Endothelial cell (in vitro differentiated cells): ENCODE measurements around the gene LRWD1. TPM values are rescaled to one million over a fixed set of nuclear protein-coding genes. Genes with fewer than 3 reads are reported as not detected.

ENCODE experiments used
- DNase-seq: peaks from one replicate; pipeline ENCODE4 v3.0.0; 2021; ENCODE audit warnings: low spot score
- H3K27ac Mint-ChIP-seq: one replicate; pipeline ENCODE4 v1.8.0; 2021; ENCODE audit warnings: mixed read lengths, inconsistent platforms; ENCODE audit not compliant: unreplicated experiment
- H3K27me3 Mint-ChIP-seq: one replicate; pipeline ENCODE4 v1.8.0; 2021; ENCODE audit warnings: mild to moderate bottlenecking, moderate library complexity, mixed read lengths, inconsistent platforms; ENCODE audit not compliant: unreplicated experiment
- H3K36me3 Mint-ChIP-seq: one replicate; pipeline ENCODE4 v1.8.0; 2021; ENCODE audit warnings: mild to moderate bottlenecking, low read depth, mixed read lengths, inconsistent platforms; ENCODE audit not compliant: unreplicated experiment
- H3K4me1 Mint-ChIP-seq: one replicate; pipeline ENCODE4 v1.8.0; 2021; ENCODE audit warnings: mild to moderate bottlenecking, mixed read lengths, inconsistent platforms; ENCODE audit not compliant: unreplicated experiment
- H3K4me3 Mint-ChIP-seq: one replicate; pipeline ENCODE4 v1.8.0; 2021; ENCODE audit warnings: mild to moderate bottlenecking, mixed read lengths, inconsistent platforms; ENCODE audit not compliant: unreplicated experiment
- H3K9me3 Mint-ChIP-seq: one replicate; pipeline ENCODE4 v1.8.0; 2021; ENCODE audit warnings: mixed read lengths, inconsistent platforms; ENCODE audit not compliant: unreplicated experiment
- CTCF ChIP-seq: fragments of 200-600 bp; sonication (generic); IDR thresholded peaks from one replicate; pipeline ENCODE4 v1.5.0; 2021; ENCODE audit warnings: antibody characterized with exemption; ENCODE audit not compliant: unreplicated experiment
- total RNA-seq: library from RNA; stranded (reverse); fragmentation: NEBNext Ultra II Directional; extraction: Animal tissue kit (Norgen Biotek cat#: 25700); gene quantifications from one replicate; pipeline ENCODE4 v1.2.1, GENCODE V29; 2021; ENCODE audit not compliant: unreplicated experiment

The LRWD1 gene
- total RNA-seq, 1 donor from 2014 or later: 30.3 TPM

DNA sequence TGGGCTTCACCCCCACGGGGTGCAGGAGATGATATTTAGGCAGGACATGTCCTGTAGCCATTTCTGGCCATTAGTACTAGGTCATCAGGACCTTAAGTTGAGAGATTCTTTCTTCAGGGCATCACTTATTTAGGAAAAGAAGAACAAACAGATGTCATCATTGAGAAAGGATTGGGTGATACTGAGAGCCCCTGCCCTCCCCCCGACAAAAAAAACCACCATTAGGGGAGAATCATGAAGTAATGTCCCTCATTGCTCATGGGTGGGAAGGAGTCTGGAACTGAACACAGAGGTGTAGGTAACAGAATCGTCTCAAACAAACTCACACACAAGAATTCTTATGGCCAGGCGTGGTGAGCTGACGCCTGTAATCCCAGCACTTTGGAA is 37.8 kb upstream of the LRWD1 start:
- Mint-ChIP-seq H3K4me3 (no peak overlapping the region), H3K36me3 (peaks cover 23% of the 10 kb centered on the region), H3K27ac (no peak overlapping the region), H3K4me1 (peaks cover 6% of the 10 kb centered on the region), H3K27me3 (peaks cover 8% of the 10 kb centered on the region), H3K9me3 (no peaks in the 10 kb centered on the region)
- no peak for TF ChIP-seq CTCF
- no peak for DNase-seq

DNA sequence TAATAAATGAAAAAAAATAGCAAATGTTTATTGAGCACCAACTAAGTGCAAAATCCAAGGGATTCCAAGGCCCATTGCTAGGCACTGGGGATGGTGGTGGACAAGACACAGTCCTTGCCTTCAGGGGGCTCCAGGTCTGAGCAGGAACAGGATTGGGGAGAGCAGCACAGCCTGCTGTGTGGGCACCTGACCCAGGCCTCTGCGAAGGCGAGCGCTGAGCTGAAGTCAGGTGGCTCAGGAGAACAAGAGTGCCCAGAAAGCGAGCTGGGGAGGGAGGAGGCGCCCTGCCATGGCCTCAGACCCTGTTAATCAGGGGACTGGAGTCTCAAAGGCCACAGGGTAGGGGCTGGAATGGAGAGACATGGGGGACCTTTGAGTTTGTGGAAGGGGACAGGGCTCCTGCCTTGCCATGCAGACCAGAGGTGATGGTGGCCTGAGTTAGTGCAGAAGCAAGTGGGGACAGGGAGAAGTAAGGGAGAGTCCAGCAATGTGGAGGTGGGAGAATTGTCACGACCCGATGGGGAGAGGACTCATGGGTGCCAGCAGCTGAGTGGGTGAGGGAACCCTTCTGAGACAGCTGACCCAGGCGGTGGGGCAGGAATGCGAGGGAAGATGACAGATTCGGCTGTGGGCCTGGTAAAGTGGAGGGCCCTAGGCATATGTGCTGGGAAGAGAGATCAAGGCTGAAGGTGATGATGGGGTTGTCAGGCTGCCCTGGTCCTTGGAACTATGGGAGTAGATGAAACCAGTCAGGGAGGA is 35.5 kb upstream of the LRWD1 start:
- Mint-ChIP-seq H3K9me3 (no peaks in the 10 kb centered on the region), H3K4me1 (peaks cover 9% of the 10 kb centered on the region), H3K27ac (peak overlapping the region; percentile 37), H3K4me3 (peak overlapping the region; percentile 7), H3K27me3 (peaks cover 10% of the 10 kb centered on the region), H3K36me3 (peaks cover 22% of the 10 kb centered on the region)
- DNase-seq: no peak
- TF ChIP-seq CTCF: no peak

DNA sequence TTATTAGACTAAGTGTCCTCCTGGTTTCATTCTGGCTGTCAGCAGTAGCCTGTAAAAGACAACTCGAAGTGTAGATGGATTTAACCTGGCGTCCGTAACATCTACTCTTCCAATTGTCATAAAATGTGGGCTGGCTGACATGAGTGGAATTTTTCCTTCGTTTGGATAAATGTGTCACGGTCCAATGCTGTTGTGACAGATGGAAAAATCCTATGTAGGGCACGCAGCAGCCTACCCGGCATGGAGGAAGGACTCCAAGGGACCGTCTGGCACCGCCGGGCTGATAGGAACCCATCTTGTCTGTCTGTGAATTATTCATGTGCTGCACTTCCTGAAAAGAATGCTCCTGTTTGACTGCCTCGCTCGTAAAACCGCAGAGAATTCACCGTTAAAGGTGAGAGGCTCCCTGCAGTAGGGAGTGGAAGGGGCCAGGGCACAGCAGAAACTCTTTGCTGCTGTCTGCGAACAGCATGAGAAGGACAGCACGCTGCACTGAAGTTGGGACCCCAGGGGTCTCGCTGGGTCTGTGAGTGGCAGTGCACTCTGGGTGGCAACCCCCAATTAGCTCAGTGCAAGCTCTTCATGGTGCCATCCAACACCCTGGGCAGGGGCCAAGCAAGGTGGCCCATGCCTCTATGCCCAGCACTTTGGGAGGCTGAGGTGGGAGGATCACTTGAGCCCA is 33.0 kb upstream of the LRWD1 start:
- Mint-ChIP-seq H3K4me1 (peaks cover 14% of the 10 kb centered on the region), H3K9me3 (no peaks in the 10 kb centered on the region), H3K27me3 (peaks cover 15% of the 10 kb centered on the region), H3K4me3 (no peak overlapping the region), H3K36me3 (peaks cover 13% of the 10 kb centered on the region), H3K27ac (peak overlapping the region; percentile 80)
- TF ChIP-seq CTCF: no peak
- DNase-seq: no peak

GRCh38 chr7:102432442-102433218 is 32.2 kb upstream of the LRWD1 start:
- H3K27ac Mint-ChIP-seq: peak overlapping the region; percentile 61

More at GRCh38 chr7:102432442-102433218, 32.2 kb upstream of the LRWD1 start:
- DNase-seq: no peak
- peaks cover 11% of the 10 kb centered on the region for H3K36me3 Mint-ChIP-seq
- H3K4me1 Mint-ChIP-seq: peaks cover 14% of the 10 kb centered on the region
- H3K4me3 Mint-ChIP-seq: peak overlapping the region; percentile 84
- no peak for TF ChIP-seq CTCF
- H3K27me3 Mint-ChIP-seq: peaks cover 15% of the 10 kb centered on the region
- H3K9me3 Mint-ChIP-seq: no peaks in the 10 kb centered on the region
